Measurements from ENCODE around the gene TNK1.

Gene TNK1

DNA sequence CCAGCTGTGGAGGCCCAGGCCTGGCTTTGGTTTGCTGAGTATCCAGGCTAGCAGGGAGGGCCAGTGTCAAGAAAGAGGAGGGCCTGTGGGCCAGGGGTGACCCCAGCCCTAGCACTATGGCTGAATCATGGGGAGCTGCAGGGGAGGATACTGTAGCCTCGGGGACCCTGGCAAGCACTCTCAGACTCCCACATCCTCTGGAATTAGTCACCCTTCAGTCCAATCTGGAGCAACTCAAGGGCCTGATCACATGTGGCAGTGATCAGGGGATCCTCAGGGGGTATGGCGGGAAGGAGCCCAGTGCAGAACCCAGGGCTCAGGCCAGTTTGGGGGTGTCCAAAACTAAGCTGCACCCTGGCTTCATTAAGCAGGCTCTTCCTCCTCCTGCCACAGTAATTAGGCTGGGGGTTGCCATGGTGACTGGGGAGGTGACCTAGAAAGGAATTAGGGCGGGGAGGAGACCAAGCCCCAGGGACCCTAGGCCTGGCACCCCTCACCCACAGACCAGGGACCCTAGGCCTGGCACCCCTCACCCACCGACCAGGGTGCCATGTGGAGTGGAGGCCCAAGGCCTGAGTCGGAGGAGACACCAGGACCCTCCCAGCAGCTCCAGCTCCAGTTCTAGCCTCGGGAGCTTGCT is 32.6 kb downstream of the TNK1 start:
- peak; percentile 5 for DNase-seq

DNA sequence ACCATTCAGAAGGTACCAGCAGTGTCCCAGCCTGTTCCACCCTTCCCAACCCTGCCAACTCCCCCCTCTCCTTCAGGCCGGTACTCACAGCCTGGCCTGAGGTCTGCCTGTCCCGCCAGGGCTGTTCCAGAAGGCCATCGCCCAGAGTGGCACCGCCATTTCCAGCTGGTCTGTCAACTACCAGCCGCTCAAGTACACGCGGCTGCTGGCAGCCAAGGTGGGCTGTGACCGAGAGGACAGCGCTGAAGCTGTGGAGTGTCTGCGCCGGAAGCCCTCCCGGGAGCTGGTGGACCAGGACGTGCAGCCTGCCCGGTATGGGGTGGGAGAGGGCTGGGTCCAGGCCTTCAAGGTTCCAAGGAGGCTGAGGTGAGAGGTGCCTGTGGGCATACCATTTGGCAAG is 33.9 kb downstream of the TNK1 start:
- DNase-seq, result no peak

DNA sequence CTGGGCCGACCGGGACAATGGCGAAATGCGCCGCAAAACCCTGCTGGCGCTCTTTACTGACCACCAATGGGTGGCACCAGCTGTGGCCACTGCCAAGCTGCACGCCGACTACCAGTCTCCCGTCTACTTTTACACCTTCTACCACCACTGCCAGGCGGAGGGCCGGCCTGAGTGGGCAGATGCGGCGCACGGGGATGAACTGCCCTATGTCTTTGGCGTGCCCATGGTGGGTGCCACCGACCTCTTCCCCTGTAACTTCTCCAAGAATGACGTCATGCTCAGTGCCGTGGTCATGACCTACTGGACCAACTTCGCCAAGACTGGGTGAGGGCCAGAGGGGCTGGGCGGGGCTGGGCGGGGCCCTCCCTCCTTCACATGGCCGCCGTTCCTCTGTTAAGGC is 34.9 kb downstream of the TNK1 start:
- DNase-seq, result no peak

DNA sequence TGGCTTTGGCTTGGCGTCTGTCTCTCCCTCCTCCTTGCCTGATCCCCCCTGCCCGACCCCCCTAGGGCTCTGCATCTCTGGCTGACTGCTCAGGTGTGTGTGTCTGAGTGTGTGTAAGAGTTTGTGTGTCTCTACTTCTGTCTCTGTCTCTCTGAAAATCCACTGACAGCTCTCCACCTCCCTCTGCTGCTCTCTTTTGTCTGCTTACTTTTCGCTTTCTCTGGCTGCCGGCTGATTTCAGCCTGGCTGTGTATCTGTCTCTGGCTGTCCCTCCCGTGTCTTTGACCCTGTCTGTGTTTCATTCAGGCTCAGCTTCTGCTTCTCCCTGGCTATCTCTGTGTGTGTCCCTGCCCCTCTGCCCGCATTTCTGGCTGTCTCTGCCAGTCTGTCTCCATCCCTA is 35.4 kb downstream of the TNK1 start:
- no peak for DNase-seq

DNA sequence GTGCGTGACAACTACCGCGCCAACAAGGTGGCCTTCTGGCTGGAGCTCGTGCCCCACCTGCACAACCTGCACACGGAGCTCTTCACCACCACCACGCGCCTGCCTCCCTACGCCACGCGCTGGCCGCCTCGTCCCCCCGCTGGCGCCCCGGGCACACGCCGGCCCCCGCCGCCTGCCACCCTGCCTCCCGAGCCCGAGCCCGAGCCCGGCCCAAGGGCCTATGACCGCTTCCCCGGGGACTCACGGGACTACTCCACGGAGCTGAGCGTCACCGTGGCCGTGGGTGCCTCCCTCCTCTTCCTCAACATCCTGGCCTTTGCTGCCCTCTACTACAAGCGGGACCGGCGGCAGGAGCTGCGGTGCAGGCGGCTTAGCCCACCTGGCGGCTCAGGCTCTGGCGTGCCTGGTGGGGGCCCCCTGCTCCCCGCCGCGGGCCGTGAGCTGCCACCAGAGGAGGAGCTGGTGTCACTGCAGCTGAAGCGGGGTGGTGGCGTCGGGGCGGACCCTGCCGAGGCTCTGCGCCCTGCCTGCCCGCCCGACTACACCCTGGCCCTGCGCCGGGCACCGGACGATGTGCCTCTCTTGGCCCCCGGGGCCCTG is 36.3 kb downstream of the TNK1 start:
- DNase-seq, result no peak

DNA sequence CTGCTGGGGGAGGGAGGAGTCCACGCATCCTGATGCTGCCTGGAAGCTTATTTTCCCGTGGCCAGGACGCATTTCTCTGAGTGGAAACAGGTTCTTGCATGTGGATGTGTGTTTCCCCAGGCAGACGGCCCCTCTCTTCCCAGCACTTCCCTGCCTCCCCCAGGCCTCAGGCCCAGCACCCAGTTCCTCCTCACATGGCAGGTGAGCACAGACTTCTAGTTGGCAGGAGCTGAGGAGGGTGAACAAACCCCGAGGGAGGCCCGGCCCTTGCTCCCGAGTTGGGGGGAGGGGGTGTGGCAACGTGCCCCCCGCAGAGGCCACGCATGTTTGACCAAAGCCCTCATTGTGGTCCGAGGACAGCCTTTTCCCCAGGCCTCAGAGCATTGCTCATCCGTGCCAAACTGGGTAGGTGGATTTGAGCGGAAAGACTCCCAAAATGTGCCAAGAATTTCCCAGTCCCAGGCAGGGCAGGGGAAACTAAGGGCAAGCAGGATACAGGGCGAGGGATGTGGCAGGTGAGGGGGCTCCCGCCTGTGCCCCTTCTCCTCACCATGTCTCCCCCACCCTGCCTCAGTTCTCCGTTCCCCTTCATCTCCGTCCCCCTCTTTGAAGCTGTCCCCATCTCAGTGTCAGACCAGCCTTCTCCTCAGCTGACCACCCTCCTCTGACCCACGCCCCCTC is 37.7 kb downstream of the TNK1 start:
- no peak for DNase-seq

DNA sequence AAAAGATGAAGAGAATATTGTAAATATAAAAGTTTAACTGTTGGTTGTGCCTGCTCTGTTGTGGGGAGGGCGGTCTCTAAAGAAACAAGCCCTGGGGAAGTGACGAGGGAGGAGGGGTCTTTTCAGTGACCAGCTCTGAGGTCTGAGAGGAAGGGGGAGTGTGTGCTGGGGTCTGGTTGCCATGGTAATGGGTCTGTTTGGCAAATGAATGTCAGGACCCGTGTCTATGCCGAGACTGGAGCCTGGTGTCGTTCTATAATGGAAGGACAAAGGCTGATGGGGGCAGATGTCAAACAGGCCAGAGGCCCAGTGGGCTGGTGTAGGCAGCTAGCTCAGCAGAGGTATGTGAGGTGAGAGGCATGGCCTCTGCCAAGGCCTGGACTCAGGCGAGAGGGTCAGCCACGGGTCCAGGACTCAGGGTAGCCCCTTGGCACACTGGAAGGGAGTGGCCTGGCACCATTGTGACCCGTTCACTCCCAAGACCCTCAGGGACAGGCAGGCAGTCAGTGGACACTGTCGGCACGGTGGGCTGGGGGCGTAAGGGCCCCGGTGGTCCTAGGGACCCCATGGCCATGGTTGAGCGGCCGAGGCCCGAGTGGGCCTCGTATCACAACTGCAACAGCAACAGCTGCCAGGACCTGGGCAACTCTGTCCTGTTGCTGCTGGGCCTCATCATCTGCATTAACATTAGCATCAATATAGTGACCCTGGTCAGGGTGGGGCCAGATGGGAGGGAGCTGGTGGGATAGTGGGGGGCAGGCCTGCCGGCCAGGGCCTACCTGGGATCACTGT is 39.1 kb downstream of the TNK1 start, which contains the start of gene SPEM1:
Gene SPEM1, plus strand, starts transcription at position 506 of the 792 bp plus-strand sequence. Its CDS starts 61 bp downstream, at position 567.
- DNase-seq, result no peak

DNA sequence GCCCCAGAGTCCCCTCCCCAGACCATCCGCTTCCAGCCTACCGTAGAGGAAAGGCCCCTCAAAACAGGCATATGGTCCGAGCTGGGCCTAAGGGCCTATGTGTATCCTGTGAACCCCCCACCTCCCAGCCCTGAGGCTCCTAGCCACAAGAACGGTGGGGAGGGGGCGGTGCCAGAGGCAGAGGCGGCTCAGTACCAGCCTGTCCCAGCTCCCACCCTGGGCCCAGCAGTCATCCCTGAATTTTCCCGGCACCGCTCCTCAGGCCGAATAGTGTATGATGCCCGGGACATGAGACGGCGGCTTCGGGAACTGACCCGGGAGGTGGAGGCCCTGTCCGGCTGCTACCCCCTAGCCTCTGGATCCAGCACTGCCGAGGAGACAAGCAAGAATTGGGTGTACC is 40.3 kb downstream of the TNK1 start:
- no peak for DNase-seq

DNA sequence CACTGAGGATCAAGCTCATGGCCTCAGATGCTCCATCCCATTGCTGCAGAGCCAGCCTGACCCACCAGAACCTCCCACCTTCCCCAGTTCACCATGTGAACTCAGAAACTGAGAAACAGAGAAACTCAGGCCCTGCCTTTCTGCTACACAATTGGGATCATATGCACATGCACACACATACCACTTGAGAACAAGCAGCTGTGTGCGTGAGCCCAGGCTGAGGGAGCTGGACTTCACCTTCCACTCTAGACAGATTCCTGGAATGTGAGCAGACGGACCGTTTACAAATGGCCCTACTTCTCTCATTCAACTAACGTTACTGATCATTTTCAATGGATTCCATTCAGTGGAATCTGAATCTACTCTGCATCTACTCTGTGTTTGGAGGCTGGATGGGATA is 42.8 kb downstream of the TNK1 start:
- DNase-seq, result no peak

DNA sequence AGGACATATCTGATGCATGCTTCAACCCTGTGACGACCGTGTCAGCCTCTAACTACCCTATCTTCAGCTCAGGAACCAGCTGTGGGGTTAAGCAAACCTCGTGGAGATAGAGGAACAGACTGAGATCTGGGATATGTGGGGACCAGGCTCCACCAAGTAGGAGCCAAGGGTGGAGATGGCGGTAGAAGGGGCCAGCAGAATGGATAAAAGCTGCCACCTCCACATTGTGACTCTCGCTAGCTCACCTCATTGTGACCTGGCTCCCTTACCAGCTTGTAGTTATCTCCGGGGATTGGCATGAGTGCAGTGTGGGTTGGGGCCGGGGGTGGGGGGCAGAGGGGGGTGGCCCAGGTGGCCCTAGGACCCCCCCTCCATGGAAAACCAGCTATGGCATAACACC is 44.4 kb downstream of the TNK1 start, which contains the start of gene SPEM2:
Gene SPEM2, plus strand, starts transcription at position 301 of the 400 bp plus-strand sequence. Its CDS starts 73 bp downstream, at position 374.
- DNase-seq, result no peak

DNA sequence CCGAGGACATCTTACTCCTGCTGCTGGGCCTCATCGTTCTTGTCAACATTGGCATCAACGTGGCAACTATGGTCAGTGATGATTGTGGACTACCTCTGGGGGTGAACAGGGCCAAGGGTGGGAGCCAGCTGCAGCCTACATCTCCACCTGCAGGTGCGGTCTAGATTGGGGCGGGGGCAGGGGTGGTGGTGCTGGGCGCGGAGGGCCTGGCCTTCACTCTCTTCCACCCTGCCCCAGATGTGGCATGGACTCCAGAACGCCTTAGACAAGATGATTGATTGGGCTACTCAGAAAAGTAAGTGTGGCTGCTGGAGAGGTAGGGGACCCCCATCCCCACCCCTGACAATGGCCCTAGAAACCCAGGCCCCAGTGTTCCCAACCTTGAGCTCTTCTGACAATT is 44.9 kb downstream of the TNK1 start:
- no peak for DNase-seq

DNA sequence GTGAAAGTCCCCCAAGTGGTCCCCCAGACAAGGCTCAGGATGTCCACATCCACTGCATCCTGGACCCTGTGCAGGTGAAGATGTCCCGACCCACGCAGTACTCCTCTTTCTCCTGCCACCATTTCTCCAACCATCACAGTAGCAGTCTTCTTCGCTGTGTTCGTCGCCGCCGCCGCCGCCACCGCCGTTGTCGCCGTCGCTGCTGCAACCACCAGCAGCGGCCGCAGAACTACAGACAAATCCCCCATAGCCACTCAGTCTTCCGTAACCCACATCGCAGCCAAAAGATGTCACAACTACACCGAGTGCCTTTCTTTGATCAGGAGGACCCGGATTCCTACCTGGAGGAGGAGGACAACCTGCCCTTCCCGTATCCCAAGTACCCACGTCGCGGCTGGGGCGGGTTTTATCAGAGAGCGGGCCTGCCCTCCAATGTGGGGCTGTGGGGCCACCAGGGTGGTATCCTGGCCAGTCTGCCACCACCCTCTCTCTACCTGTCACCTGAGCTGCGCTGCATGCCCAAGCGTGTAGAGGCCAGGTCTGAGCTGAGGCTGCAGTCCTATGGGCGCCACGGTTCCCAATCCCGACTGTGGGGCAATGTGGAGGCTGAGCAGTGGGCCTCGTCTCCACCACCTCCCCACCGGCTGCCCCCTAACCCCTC is 45.4 kb downstream of the TNK1 start:
- no peak for DNase-seq

DNA sequence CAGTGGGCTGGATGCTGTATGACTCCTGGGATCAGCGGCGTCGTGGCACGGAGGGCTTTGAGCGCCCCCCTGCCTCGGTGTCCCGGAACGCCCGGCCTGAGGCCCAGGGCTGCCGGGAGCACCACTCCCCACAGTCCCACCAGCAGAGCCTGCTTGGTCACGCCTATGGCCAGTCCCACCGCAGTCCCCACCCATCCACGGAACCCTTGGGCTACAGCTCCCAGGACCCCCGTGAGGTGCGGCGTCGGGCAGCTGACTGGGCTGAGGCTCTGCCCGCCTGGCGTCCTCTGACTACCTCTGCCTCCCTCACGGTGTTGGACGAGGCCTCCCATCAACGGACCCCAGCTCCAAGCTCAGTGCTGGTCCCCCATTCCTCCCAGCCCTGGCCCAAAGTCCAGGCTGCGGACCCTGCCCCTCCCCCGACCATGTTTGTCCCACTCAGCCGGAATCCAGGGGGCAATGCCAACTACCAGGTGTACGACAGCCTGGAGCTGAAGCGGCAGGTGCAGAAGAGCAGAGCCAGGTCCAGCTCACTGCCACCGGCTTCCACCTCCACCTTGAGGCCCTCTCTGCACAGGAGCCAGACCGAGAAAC is 46.1 kb downstream of the TNK1 start:
- DNase-seq, result no peak

DNA sequence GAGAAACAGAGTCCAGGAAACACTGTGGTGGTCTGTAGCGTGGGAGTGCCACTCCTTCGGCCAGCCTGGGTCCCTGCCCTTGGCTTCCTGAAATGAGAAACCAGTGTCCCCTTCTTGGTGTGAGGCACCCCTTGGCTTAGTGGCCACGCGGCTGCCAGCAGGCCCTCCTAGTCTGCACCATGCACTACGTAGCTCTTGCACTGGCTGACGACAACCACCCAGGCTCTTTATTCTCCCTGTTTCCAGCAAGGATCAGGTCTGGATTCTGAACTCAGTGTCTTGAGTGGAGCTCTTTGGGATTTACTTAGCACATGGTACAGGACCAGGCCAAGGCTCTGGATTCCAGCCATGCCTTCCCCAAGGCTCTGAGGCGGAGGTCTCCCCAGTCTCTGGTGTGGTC is 46.7 kb downstream of the TNK1 start:
- DNase-seq, result no peak

DNA sequence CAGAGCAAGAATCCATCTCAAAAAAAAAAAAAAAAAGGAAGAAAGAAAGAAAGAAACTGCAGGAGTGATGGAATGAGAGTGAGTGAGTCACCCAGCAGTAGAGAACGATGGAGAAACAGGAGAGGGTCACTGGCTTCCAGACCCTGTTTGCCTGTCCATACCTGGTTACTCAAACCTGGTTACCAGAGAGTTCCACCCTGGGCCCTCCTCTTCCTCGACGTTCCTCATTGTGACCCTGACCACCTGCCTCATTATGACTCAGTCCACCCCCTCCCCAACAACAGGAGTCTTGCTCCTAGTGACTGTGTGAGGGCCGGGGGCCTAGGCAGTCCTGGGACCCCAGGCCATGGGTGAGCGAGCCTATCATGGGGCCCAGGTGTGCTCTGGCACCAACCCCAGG is 47.7 kb downstream of the TNK1 start, which contains the start of gene SPEM3:
Gene SPEM3, plus strand, starts transcription at position 301 of the 400 bp plus-strand sequence. Its CDS starts 46 bp downstream, at position 347.
- DNase-seq, result no peak

DNA sequence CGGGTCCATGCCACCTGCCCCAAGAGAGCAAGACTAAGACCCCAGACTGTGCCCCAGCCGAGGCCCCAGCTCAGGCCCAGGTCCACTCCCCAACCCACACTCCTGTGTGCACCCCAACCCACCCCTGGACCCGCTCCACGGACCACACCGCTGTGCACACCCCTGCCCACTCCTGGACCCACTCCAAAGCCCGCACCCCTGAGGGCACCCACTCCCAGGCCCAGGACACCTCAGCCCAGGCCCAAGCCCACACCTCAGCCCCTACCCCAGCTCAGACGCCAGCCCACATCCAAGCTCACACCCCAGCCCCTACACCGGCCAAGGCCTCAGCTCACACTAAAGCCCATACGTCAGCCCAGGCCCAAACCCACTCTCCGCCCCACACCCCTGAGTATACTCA is 48.8 kb downstream of the TNK1 start:
- DNase-seq, result no peak

DNA sequence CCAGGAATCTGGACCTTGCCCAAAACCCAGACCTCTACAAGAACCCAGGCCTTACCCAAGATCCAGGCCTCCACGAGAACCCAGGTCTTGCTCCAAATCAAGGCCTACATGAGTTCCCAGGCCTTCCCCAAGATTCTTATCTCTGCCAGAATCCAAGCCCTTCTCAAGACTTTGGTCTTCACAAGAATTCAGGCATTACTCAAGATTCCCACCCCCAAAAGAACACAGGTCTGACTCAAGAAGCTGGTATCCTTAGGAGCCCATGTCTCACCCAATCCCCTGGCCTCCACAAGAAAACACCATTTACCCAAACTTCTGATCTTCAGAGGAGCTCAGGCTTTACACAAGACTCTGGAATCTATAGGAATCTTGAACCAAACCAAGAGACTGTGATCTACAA is 50.3 kb downstream of the TNK1 start:
- DNase-seq, result no peak

DNA sequence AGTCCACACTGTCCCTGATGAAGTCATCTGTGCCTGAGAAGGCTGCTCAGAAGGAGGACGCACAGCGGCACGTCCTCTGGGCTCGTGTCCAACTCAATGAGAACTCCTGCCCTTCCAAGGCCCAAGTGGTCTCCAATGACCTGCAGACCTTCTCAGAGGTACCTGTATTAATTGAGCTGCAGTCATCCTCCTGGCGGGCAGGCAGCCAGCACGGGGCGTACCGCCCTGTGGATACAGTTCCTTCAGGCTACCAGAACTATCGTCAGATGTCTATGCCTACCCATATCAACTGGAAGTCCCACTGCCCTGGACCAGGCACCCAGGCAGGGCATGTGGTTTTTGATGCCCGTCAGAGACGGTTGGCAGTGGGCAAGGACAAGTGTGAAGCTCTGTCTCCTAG is 51.4 kb downstream of the TNK1 start:
- no peak for DNase-seq

DNA sequence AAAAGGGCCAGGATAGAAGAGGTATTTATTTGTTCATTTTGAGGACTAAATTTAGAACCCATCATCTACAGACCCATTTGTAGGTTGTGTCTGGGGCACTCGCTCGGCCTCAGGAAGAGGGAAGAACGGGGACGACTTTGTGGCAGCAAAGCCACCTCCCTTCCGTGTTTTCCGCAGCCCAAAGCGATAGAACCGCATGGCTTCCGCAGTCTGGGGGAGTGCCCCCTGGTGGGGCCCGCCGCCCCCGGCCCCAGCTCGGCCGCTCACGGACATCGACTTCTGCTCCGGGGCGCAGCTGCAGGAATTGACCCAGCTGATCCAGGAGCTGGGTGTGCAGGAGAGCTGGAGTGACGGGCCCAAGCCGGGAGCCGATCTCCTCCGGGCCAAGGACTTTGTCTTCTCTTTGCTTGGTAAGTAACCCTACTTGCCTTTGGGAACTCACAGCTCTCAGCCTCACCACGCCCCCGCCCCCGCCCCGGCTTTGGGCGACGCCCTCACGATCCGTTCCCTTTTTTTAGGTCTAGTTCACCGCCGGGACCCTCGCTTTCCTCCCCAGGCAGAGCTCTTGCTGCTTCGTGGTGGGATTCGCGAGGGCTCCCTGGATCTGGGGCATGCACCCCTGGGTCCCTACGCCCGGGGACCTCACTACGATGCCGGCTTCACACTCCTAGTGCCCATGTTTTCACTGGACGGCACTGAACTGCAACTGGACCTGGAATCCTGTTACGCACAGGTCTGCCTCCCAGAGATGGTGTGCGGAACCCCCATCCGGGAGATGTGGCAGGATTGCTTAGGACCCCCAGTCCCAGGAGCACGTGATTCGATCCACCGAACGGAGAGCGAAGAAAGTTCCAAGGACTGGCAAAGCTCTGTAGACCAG is 55.0 kb downstream of the TNK1 start:
- DNase-seq, result peak; percentile 19

DNA sequence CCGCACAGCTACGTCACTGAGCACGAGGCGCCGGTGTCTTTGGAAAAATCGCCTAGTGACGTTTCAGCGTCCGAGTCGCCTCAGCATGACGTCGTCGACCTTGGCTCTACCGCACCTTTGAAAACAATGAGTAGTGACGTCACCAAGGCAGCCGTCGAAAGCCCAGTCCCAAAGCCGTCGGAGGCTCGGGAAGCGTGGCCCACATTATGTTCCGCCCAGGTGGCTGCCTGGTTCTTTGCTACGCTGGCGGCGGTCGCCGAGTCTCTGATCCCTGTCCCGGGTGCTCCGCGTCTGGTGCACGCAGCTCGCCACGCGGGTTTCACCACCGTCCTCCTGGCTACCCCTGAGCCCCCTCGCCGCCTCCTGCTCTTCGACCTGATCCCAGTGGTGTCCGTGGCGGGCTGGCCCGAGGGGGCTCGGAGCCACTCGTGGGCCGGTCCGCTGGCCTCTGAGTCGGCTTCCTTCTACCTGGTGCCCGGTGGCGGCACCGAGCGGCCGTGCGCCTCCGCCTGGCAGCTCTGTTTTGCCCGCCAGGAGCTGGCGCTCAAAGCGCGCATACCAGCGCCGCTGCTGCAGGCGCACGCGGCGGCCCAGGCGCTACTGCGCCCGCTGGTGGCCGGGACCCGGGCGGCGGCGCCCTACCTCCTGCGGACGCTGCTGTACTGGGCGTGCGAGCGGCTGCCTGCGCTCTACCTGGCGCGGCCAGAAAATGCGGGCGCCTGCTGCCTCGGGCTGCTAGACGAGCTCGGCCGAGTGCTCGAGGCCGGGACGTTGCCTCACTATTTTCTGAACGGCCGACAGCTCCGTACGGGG is 55.9 kb downstream of the TNK1 start:
- peak; percentile 86 for DNase-seq

Measured in NCI-H69 (cell line).